Measurements from ENCODE around the gene ALX4. TPM values are rescaled to one million over a fixed set of nuclear protein-coding genes. Genes with fewer than 3 reads are reported as not detected.

The ALX4 gene
- total and polyA plus RNA-seq, 9 of the 15 experiments (the other 6 are each of a cell fraction or from before 2014, with no cell fraction given) = 0.07 to 1.2 (median 0.33) TPM

DNA sequence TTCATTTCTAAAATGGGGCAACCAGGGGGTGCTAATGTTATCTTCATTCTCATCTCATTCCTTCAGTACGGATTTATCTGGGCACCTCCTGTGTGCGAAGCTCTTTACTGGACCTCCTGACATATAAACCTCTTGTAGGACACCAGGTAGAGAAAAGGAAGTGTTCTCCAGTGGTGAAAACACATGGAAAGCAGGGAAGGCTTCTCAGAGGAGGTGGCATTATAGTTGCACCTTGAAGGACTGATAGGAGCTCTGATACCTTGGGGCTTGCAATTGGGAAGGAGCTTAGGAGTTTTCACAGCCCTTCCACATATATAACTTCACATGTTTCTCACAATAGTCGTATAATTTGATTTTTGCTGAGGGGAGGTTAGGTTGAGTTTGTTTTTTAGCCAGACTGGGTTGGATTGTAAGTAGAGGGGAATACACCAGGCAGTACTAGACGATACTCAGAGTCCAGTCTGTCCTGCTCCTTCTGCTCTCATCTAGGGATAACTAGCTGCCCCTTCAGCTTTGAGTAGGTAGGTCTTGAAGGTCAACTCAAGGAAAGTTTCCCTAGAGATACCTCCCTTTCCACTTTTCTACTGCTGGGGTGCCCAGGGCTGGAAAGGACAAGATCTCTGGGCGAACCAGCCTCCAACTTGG lies 34.0 kb upstream of the ALX4 start (continued):
- no peak for TF ChIP-seq HMG20A (CRISPR knock-in tag; conservative IDR thresholded peaks at IDR 0.05)
- TF ChIP-seq CBX1 (IDR thresholded peaks at IDR 0.05; ENCODE audit: low read depth) = no peak
- TF ChIP-seq SRSF3 (IDR thresholded peaks at IDR 0.05; ENCODE audit: insufficient read depth, low read length) = no peak
- TF ChIP-seq, protein P1, sequence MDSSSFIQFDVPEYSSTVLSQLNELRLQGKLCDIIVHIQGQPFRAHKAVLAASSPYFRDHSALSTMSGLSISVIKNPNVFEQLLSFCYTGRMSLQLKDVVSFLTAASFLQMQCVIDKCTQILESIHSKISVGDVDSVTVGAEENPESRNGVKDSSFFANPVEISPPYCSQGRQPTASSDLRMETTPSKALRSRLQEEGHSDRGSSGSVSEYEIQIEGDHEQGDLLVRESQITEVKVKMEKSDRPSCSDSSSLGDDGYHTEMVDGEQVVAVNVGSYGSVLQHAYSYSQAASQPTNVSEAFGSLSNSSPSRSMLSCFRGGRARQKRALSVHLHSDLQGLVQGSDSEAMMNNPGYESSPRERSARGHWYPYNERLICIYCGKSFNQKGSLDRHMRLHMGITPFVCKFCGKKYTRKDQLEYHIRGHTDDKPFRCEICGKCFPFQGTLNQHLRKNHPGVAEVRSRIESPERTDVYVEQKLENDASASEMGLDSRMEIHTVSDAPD (CRISPR knock-in tag; IDR thresholded peaks at IDR 0.05) = no peak
- TF ChIP-seq ZBTB17 (CRISPR knock-in tag; IDR thresholded peaks at IDR 0.05) = peak; percentile 91
- TF ChIP-seq, protein P2, sequence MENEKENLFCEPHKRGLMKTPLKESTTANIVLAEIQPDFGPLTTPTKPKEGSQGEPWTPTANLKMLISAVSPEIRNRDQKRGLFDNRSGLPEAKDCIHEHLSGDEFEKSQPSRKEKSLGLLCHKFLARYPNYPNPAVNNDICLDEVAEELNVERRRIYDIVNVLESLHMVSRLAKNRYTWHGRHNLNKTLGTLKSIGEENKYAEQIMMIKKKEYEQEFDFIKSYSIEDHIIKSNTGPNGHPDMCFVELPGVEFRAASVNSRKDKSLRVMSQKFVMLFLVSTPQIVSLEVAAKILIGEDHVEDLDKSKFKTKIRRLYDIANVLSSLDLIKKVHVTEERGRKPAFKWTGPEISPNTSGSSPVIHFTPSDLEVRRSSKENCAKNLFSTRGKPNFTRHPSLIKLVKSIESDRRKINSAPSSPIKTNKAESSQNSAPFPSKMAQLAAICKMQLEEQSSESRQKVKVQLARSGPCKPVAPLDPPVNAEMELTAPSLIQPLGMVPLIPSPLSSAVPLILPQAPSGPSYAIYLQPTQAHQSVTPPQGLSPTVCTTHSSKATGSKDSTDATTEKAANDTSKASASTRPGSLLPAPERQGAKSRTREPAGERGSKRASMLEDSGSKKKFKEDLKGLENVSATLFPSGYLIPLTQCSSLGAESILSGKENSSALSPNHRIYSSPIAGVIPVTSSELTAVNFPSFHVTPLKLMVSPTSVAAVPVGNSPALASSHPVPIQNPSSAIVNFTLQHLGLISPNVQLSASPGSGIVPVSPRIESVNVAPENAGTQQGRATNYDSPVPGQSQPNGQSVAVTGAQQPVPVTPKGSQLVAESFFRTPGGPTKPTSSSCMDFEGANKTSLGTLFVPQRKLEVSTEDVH (IDR thresholded peaks at IDR 0.05; ENCODE audit: low read depth, partially characterized antibody) = no peak
- no peak for TF ChIP-seq ZC3H11A (IDR thresholded peaks at IDR 0.05; ENCODE audit: low read depth, low read length)
- no peak for TF ChIP-seq MAFG (tag; conservative IDR thresholded peaks at IDR 0.05)
- no peak for TF ChIP-seq ZNF311 (CRISPR knock-in tag; IDR thresholded peaks at IDR 0.05)
- TF ChIP-seq ZNF589 (CRISPR knock-in tag; IDR thresholded peaks at IDR 0.05; ENCODE audit: low read depth) = no peak
- no peak for TF ChIP-seq ERF (CRISPR knock-in tag; IDR thresholded peaks at IDR 0.05)
- TF ChIP-seq, protein P3, sequence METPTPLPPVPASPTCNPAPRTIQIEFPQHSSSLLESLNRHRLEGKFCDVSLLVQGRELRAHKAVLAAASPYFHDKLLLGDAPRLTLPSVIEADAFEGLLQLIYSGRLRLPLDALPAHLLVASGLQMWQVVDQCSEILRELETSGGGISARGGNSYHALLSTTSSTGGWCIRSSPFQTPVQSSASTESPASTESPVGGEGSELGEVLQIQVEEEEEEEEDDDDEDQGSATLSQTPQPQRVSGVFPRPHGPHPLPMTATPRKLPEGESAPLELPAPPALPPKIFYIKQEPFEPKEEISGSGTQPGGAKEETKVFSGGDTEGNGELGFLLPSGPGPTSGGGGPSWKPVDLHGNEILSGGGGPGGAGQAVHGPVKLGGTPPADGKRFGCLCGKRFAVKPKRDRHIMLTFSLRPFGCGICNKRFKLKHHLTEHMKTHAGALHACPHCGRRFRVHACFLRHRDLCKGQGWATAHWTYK (CRISPR knock-in tag; IDR thresholded peaks at IDR 0.05) = no peak
- no peak for TF ChIP-seq ZNF165 (CRISPR knock-in tag; IDR thresholded peaks at IDR 0.05; ENCODE audit: borderline replicate concordance)
- TF ChIP-seq, protein P4, sequence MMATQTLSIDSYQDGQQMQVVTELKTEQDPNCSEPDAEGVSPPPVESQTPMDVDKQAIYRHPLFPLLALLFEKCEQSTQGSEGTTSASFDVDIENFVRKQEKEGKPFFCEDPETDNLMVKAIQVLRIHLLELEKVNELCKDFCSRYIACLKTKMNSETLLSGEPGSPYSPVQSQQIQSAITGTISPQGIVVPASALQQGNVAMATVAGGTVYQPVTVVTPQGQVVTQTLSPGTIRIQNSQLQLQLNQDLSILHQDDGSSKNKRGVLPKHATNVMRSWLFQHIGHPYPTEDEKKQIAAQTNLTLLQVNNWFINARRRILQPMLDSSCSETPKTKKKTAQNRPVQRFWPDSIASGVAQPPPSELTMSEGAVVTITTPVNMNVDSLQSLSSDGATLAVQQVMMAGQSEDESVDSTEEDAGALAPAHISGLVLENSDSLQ (IDR thresholded peaks at IDR 0.05) = no peak
- TF ChIP-seq EP300 (IDR thresholded peaks at IDR 0.05; ENCODE audit: low read length) = no peak
- no peak for TF ChIP-seq YBX1 (IDR thresholded peaks at IDR 0.05)
- TF ChIP-seq BCOR (IDR thresholded peaks at IDR 0.05) = 0 out of 2 replicates have a peak, but pooled peaks have one; percentile 57
- peak; percentile 96 for TF ChIP-seq ZFP36 (IDR thresholded peaks at IDR 0.05; ENCODE audit: low read depth, low read length, partially characterized antibody)
- TF ChIP-seq KDM1A (IDR thresholded peaks at IDR 0.05) = 0 out of 4 replicates have a peak, but pooled peaks of 1 of the 2 experiments have one; percentile 19
